Caco-2 (cell line): ENCODE measurements around the gene SLC25A26. TPM values are rescaled to one million over a fixed set of nuclear protein-coding genes. Genes with fewer than 3 reads are reported as not detected.

Experiments
- BruUV-seq: library from RNA; stranded (reverse); fragments of 400-500 nt; replicated peaks from 2 replicates; lab custom pipeline; 2021; lab: Mats Ljungman, UMichigan
- CTCF ChIA-PET: fragments of 300-600 bp; sonication (Branson Sonifier 250); formaldehyde crosslinking; loops from one replicate; lab custom pipeline; 2022; ENCODE audit warnings: antibody characterized with exemption; lab: Charles Lee
- POLR2A ChIA-PET: fragments of 300-600 bp; sonication (Branson Sonifier 250); formaldehyde crosslinking; loops from one replicate; lab custom pipeline; 2022; ENCODE audit warnings: antibody characterized with exemption; lab: Charles Lee
- DNase-seq, 2 experiments: peaks; one replicate each; pipeline versions ENCODE4 v3.0.0 to v3.0.0-alpha.2; 2020 to 2022
- H3K27me3 ChIP-seq: replicated peaks from 2 replicates; pipeline ENCODE4 v1.6.0; 2011; ENCODE audit warnings: low read length; ENCODE audit not compliant: control insufficient read depth, insufficient read depth
- H3K36me3 ChIP-seq: 2 replicates; pipeline ENCODE4 v1.5.1; 2011; ENCODE audit warnings: low read length; ENCODE audit not compliant: control insufficient read depth, insufficient read depth
- H3K4me1 ChIP-seq: fragments of 250-450 bp; sonication (Bioruptor Pico); 2 replicates; pipeline ENCODE4 v1.5.1; 2020; ENCODE audit warnings: mild to moderate bottlenecking
- H3K4me3 ChIP-seq: 2 replicates; pipeline ENCODE4 v1.5.1; 2011; ENCODE audit warnings: low read depth, mild to moderate bottlenecking, control low read depth, low read length
- H3K9me3 ChIP-seq: fragments of 250-450 bp; sonication (Bioruptor Pico); 2 replicates; pipeline ENCODE4 v1.5.1; 2020; ENCODE audit warnings: mild to moderate bottlenecking, moderate library complexity
- H3K27ac Mint-ChIP-seq: one replicate; pipeline ENCODE4 v1.8.0; 2022; ENCODE audit warnings: mixed read lengths; ENCODE audit not compliant: unreplicated experiment
- H3K27me3 Mint-ChIP-seq: one replicate; pipeline ENCODE4 v1.8.0; 2022; ENCODE audit warnings: mixed read lengths; ENCODE audit not compliant: insufficient read depth, unreplicated experiment
- H3K36me3 Mint-ChIP-seq: one replicate; pipeline ENCODE4 v1.8.0; 2022; ENCODE audit warnings: mild to moderate bottlenecking, mixed read lengths; ENCODE audit not compliant: insufficient read depth, unreplicated experiment
- H3K4me1 Mint-ChIP-seq: one replicate; pipeline ENCODE4 v1.8.0; 2022; ENCODE audit warnings: low read depth, mixed read lengths; ENCODE audit not compliant: unreplicated experiment
- H3K4me3 Mint-ChIP-seq: one replicate; pipeline ENCODE4 v1.8.0; 2022; ENCODE audit warnings: mild to moderate bottlenecking, moderate library complexity, mixed read lengths; ENCODE audit not compliant: unreplicated experiment
- H3K9me3 Mint-ChIP-seq: one replicate; pipeline ENCODE4 v1.8.0; 2022; ENCODE audit warnings: mixed read lengths; ENCODE audit not compliant: unreplicated experiment
- CTCF ChIP-seq, 2 experiments: fragments of 200-600 bp in 1 of 2; IDR thresholded peaks; 1 replicate in 1 of 2; 2 replicates in 1 of 2; pipeline versions ENCODE4 v1.5.1 to v1.8.0; 2011 to 2022; ENCODE audit warnings: antibody characterized with exemption in 1 of 2, control low read depth in 1 of 2, inconsistent platforms in 1 of 2, low read depth in 1 of 2, low read length in 1 of 2, mild to moderate bottlenecking in 1 of 2, moderate library complexity in 1 of 2; ENCODE audit not compliant: insufficient read depth in 1 of 2, severe bottlenecking in 1 of 2, unreplicated experiment in 1 of 2
- intact Hi-C: fragments of 100-400 bp; cut with micrococcal nuclease; formaldehyde crosslinking; loops from one replicate; pipeline ENCODE4 v1.10.0; 2022; ENCODE audit not compliant: unreplicated experiment
- total RNA-seq: library from RNA; stranded (reverse); gene quantifications from 2 replicates; pipeline ENCODE4 v1.2.3, GENCODE V29; 2022

The SLC25A26 gene
- total RNA-seq, 1 experiment from 2014 or later = 25.4 TPM

DNA sequence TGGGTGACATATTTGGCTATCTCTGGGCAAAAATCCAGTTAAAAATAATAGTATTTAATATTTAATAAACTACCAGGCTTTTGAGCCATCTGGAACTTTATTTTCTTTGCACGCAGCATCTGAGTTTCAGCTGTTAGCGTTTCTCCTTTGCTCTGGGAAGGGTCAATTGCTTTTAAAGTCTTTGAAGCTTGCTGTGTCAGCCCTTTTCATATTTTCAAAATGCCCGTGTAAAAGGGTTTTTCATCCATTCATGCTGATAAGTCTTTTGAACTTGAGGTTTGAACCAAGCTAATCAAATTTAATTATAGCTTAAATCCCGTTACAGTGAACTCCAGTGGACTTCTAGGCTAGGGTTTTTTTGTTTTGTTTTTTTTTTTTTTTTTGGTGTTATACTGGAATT lies 79.1 kb downstream of the SLC25A26 start:
- Mint-ChIP-seq H3K9me3 (no peaks in the 10 kb centered on the region), H3K36me3 (no peaks in the 10 kb centered on the region), H3K4me3 (no peak overlapping the region), H3K4me1 (peaks cover 6% of the 10 kb centered on the region), H3K27me3 (no peaks in the 10 kb centered on the region), H3K27ac (no peak overlapping the region)
- no peak for TF ChIP-seq CTCF (IDR thresholded peaks at IDR 0.05; ENCODE audit: insufficient read depth in 1 of 2, low read depth in 1 of 2, low read length in 1 of 2, severe bottlenecking in 1 of 2, unreplicated experiment in 1 of 2)
- DNase-seq = no peak
- BruUV-seq = no TSS peak
- intact Hi-C loops = no loop called here
- no peak overlapping the region for H3K4me3 ChIP-seq
- POLR2A ChIA-PET = no interaction called here
- H3K36me3 ChIP-seq = no peaks in the 10 kb centered on the region
- H3K4me1 ChIP-seq = peaks cover 12% of the 10 kb centered on the region
- CTCF ChIA-PET = no interaction called here
- no peaks in the 10 kb centered on the region for H3K27me3 ChIP-seq
- H3K9me3 ChIP-seq = no peaks in the 10 kb centered on the region

DNA sequence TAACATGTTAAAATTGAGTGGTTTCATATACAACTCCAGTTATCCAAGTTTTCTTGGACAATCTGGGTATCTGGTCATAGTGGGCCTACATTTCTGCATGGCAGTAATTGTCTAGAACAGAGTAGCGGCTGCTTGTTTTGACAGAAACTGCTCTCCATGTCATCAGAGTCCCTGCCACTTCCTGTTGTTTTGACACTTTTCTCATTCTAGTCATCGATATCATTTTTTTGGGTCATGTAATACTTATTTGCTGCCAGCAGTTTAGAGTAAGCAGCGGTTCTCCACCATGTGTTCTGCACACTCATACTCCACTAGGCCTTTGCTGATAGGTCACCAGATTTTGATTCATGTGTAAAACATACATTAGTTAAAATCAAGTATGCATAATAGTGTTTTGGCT lies 81.5 kb downstream of the SLC25A26 start:
- H3K27me3 ChIP-seq = no peaks in the 10 kb centered on the region
- CTCF ChIA-PET = no interaction called here

GRCh38 chr3:66303491-66303901 lies 82.7 kb downstream of the SLC25A26 start:
- Mint-ChIP-seq H3K36me3 (no peaks in the 10 kb centered on the region), H3K4me3 (no peak overlapping the region), H3K27me3 (no peaks in the 10 kb centered on the region), H3K27ac (no peak overlapping the region), H3K4me1 (no peaks in the 10 kb centered on the region), H3K9me3 (no peaks in the 10 kb centered on the region)
- ChIA-PET POLR2A (no interaction called here), CTCF (no interaction called here)
- intact Hi-C loops = no loop called here
- BruUV-seq = no TSS peak
- no peak overlapping the region for H3K4me3 ChIP-seq
- TF ChIP-seq CTCF (IDR thresholded peaks at IDR 0.05; ENCODE audit: insufficient read depth in 1 of 2, low read depth in 1 of 2, low read length in 1 of 2, severe bottlenecking in 1 of 2, unreplicated experiment in 1 of 2) = no peak
- H3K9me3 ChIP-seq = no peaks in the 10 kb centered on the region
- DNase-seq = no peak
- no peaks in the 10 kb centered on the region for H3K27me3 ChIP-seq
- H3K36me3 ChIP-seq = no peaks in the 10 kb centered on the region
- H3K4me1 ChIP-seq = peaks cover 10% of the 10 kb centered on the region

More for the DNA sequence above, 81.5 kb downstream of the SLC25A26 start:
- no peaks in the 10 kb centered on the region for H3K9me3 Mint-ChIP-seq
- no peak overlapping the region for H3K4me3 ChIP-seq
- POLR2A ChIA-PET = no interaction called here
- H3K4me1 Mint-ChIP-seq = peaks cover 5% of the 10 kb centered on the region
- no peaks in the 10 kb centered on the region for H3K27me3 Mint-ChIP-seq
- no TSS peak for BruUV-seq
- H3K27ac Mint-ChIP-seq = no peak overlapping the region
- TF ChIP-seq CTCF (IDR thresholded peaks at IDR 0.05; ENCODE audit: insufficient read depth in 1 of 2, low read depth in 1 of 2, low read length in 1 of 2, severe bottlenecking in 1 of 2, unreplicated experiment in 1 of 2) = no peak
- H3K9me3 ChIP-seq = no peaks in the 10 kb centered on the region
- no peaks in the 10 kb centered on the region for H3K36me3 Mint-ChIP-seq
- H3K36me3 ChIP-seq = no peaks in the 10 kb centered on the region
- no peak for DNase-seq
- intact Hi-C loops = no loop called here
- no peak overlapping the region for H3K4me3 Mint-ChIP-seq
- peaks cover 12% of the 10 kb centered on the region for H3K4me1 ChIP-seq
